Activated B cell treated with CpG ODN at 0.5 μM for 24 hours (primary cell): ENCODE results near the gene CHCHD6. TPM values are rescaled to one million over a fixed set of nuclear protein-coding genes. Genes with fewer than 3 reads are reported as not detected.

Experiments used
- ATAC-seq: fragments of 200-7000 bp; cut with Tn5 transposase; one replicate; pipeline ENCODE4 v1.10.0; 2021; ENCODE audit warnings: low read depth, mild to moderate bottlenecking, moderate library complexity
- CTCF ChIA-PET: fragments of 350-600 bp; sonication (Branson Sonifier 250); formaldehyde crosslinking; loops from one replicate; lab custom pipeline; 2021; ENCODE audit warnings: antibody characterized with exemption; lab: Charles Lee
- POLR2A ChIA-PET: fragments of 350-600 bp; sonication (Branson Sonifier 250); formaldehyde crosslinking; loops from one replicate; lab custom pipeline; 2021; ENCODE audit warnings: antibody characterized with exemption; lab: Charles Lee
- DNase-seq: peaks from one replicate; pipeline ENCODE4 v3.0.0; 2022
- H3K27ac Mint-ChIP-seq: one replicate; pipeline ENCODE4 v1.8.0; 2020; ENCODE audit warnings: mixed read lengths
- H3K27me3 Mint-ChIP-seq: one replicate; pipeline ENCODE4 v1.8.0; 2021; ENCODE audit warnings: mixed read lengths
- H3K36me3 Mint-ChIP-seq: one replicate; pipeline ENCODE4 v1.8.0; 2021; ENCODE audit warnings: low read depth, mixed read lengths
- H3K4me1 Mint-ChIP-seq: one replicate; pipeline ENCODE4 v1.8.0; 2021; ENCODE audit warnings: mixed read lengths
- H3K4me3 Mint-ChIP-seq: one replicate; pipeline ENCODE4 v1.8.0; 2020; ENCODE audit warnings: mild to moderate bottlenecking, mixed read lengths
- H3K9me3 Mint-ChIP-seq: one replicate; pipeline ENCODE4 v1.8.0; 2020; ENCODE audit warnings: mixed read lengths
- CTCF ChIP-seq: fragments of 200-600 bp; IDR thresholded peaks from one replicate; pipeline ENCODE4 v1.8.0; 2022; ENCODE audit warnings: antibody characterized with exemption, mild to moderate bottlenecking
- intact Hi-C: fragments of 100-400 bp; cut with micrococcal nuclease; formaldehyde crosslinking; loops from one replicate; pipeline ENCODE4 v1.15.1; 2024
- total RNA-seq: library from RNA; stranded (reverse); gene quantifications from 2 replicates; pipeline ENCODE4 v1.2.3, GENCODE V29; 2022

The CHCHD6 gene
- total RNA-seq, 1 donor from 2014 or later, result 10.0 TPM

GRCh38 chr3:126849768-126850167 lies 145.7 kb downstream of the CHCHD6 start:
- Mint-ChIP-seq H3K4me3 (no peak overlapping the region), H3K9me3 (no peaks in the 10 kb centered on the region), H3K27me3 (no peaks in the 10 kb centered on the region), H3K27ac (no peak overlapping the region), H3K36me3 (peaks cover 8% of the 10 kb centered on the region), H3K4me1 (no peaks in the 10 kb centered on the region)
- no peak for DNase-seq
- ChIA-PET POLR2A (no interaction called here), CTCF (no interaction called here)
- intact Hi-C loops, result loop anchor here (10.0 kb wide), 1 partner anchor 105 kb away; no protein-coding TSS in a partner anchor
- no peak for TF ChIP-seq CTCF
- no peak for ATAC-seq

GRCh38 chr3:126850370-126851085 lies 146.5 kb downstream of the CHCHD6 start:
- no peaks in the 10 kb centered on the region for H3K4me1 Mint-ChIP-seq
- peaks cover 8% of the 10 kb centered on the region for H3K36me3 Mint-ChIP-seq
- H3K27me3 Mint-ChIP-seq, result no peaks in the 10 kb centered on the region
- POLR2A ChIA-PET, result no interaction called here
- ATAC-seq, result no peak
- H3K4me3 Mint-ChIP-seq, result no peak overlapping the region
- no peaks in the 10 kb centered on the region for H3K9me3 Mint-ChIP-seq
- CTCF ChIA-PET, result interaction anchor here (1.1 kb wide), 1 partner anchor 696 kb away, joined by 3 read pairs; no protein-coding TSS in a partner anchor
- no peak for DNase-seq
- no peak overlapping the region for H3K27ac Mint-ChIP-seq
- no peak for TF ChIP-seq CTCF
- intact Hi-C loops, result loop anchor here (10.0 kb wide), 1 partner anchor 104 kb away; no protein-coding TSS in a partner anchor

GRCh38 chr3:126851382-126851781 lies 147.3 kb downstream of the CHCHD6 start:
- intact Hi-C loops, result loop anchor here (10.0 kb wide), 1 partner anchor 103 kb away; no protein-coding TSS in a partner anchor
- Mint-ChIP-seq H3K4me3 (no peak overlapping the region), H3K4me1 (no peaks in the 10 kb centered on the region), H3K27me3 (no peaks in the 10 kb centered on the region), H3K9me3 (no peaks in the 10 kb centered on the region), H3K27ac (no peak overlapping the region), H3K36me3 (peaks cover 8% of the 10 kb centered on the region)
- ATAC-seq (no peak), DNase-seq (no peak)
- ChIA-PET POLR2A (no interaction called here), CTCF (interaction anchor here (1.1 kb wide), 1 partner anchor 695 kb away, joined by 3 read pairs; no protein-coding TSS in a partner anchor)
- no peak for TF ChIP-seq CTCF

- no peak overlapping the region for H3K27ac Mint-ChIP-seq
- H3K4me3 Mint-ChIP-seq, result no peak overlapping the region
- H3K9me3 Mint-ChIP-seq, result no peaks in the 10 kb centered on the region
- peaks cover 8% of the 10 kb centered on the region for H3K36me3 Mint-ChIP-seq
- no peak for ATAC-seq
- ChIA-PET POLR2A (no interaction called here), CTCF (no interaction called here)
- no peak for DNase-seq
- intact Hi-C loops, result loop anchor here (2.0 to 10.0 kb wide), 2 partner anchors 103 to 131 kb away; partner anchors contain the start of gene PLXNA1
- TF ChIP-seq CTCF, result no peak
- no peaks in the 10 kb centered on the region for H3K4me1 Mint-ChIP-seq
- no peaks in the 10 kb centered on the region for H3K27me3 Mint-ChIP-seq
Measured at GRCh38 chr3:126851934-126852333, 147.9 kb downstream of the CHCHD6 start.

- Mint-ChIP-seq H3K9me3 (no peaks in the 10 kb centered on the region), H3K27me3 (no peaks in the 10 kb centered on the region), H3K36me3 (peaks cover 8% of the 10 kb centered on the region), H3K27ac (no peak overlapping the region), H3K4me3 (no peak overlapping the region), H3K4me1 (no peaks in the 10 kb centered on the region)
- ATAC-seq (no peak), DNase-seq (no peak)
- ChIA-PET CTCF (interaction anchor here (1.0 kb wide), 1 partner anchor 144 kb away, joined by 5 read pairs; no protein-coding TSS in a partner anchor), POLR2A (no interaction called here)
- intact Hi-C loops, result loop anchor here (2.0 to 10.0 kb wide), 2 partner anchors 102 to 130 kb away; partner anchors contain the start of gene PLXNA1
- TF ChIP-seq CTCF, result no peak
Measured at GRCh38 chr3:126852511-126852910, 148.5 kb downstream of the CHCHD6 start.
